CD14-positive monocyte (primary cell): ENCODE measurements around the gene PIK3C2B. TPM values are rescaled to one million over a fixed set of nuclear protein-coding genes. Genes with fewer than 3 reads are reported as not detected.
A peak's percentile ranks its signal among the peaks of the same experiment; 100 is the strongest.
"Not testable (repeated sequence)": the region's sequence is repeated elsewhere in the genome, so short reads cannot be mapped to it uniquely, and the experiment has no call there.

ENCODE experiments used
- DNase-seq, 3 donors: peaks; one replicate each; pipeline ENCODE4 v3.0.0-alpha.2; 2011 to 2022
- H2AFZ ChIP-seq: 2 replicates; pipeline ENCODE4 v1.6.0; 2012; ENCODE audit warnings: mild to moderate bottlenecking, low read depth, low read length, inconsistent platforms; ENCODE audit not compliant: insufficient read depth, poor library complexity, severe bottlenecking
- H3K27ac ChIP-seq, 2 donors: 1 replicate in 1 of 2; 2 replicates in 1 of 2; pipeline ENCODE4 v1.5.1; 2012 to 2013; ENCODE audit warnings: low read length in 2 of 2, control low read depth in 1 of 2, inconsistent platforms in 1 of 2, low read depth in 1 of 2, mild to moderate bottlenecking in 1 of 2
- H3K27me3 ChIP-seq, 2 donors: one replicate each; pipeline versions ENCODE4 v1.6.0 to v1.6.1; 2011 to 2013; ENCODE audit warnings: low read length in 2 of 2; ENCODE audit not compliant: control insufficient read depth in 2 of 2, insufficient read depth in 2 of 2
- H3K36me3 ChIP-seq, 2 donors: replicated peaks in 1 of 2; 1 replicate in 1 of 2; 2 replicates in 1 of 2; pipeline versions ENCODE4 v1.5.1 to v1.6.1; 2012 to 2013; ENCODE audit warnings: low read length in 2 of 2, control low read depth in 1 of 2, inconsistent platforms in 1 of 2, mild to moderate bottlenecking in 1 of 2; ENCODE audit not compliant: insufficient read depth in 2 of 2, control insufficient read depth in 1 of 2
- H3K4me1 ChIP-seq, 2 donors: 1 replicate in 1 of 2; 2 replicates in 1 of 2; pipeline versions ENCODE4 v1.5.1 to v1.6.1; 2012 to 2013; ENCODE audit warnings: low read length in 2 of 2, control low read depth in 1 of 2, inconsistent platforms in 1 of 2, mild to moderate bottlenecking in 1 of 2, moderate library complexity in 1 of 2; ENCODE audit not compliant: insufficient read depth in 2 of 2, control insufficient read depth in 1 of 2
- H3K4me2 ChIP-seq: replicated peaks from 2 replicates; pipeline ENCODE3; 2012; ENCODE audit warnings: low read length, moderate library complexity, mild to moderate bottlenecking; ENCODE audit not compliant: poor library complexity, severe bottlenecking; ENCODE audit errors: extremely low read depth
- H3K4me3 ChIP-seq, 3 experiments: fragments of 200-600 bp in 1 of 3; sonication (generic) in 1 of 3; replicated peaks in 1 of 3; 1 replicate in 2 of 3; 2 replicates in 1 of 3; pipeline ENCODE4 v1.5.1; 2011 to 2013; ENCODE audit warnings: low read length in 3 of 3, mild to moderate bottlenecking in 3 of 3, control low read depth in 2 of 3, low read depth in 2 of 3, inconsistent platforms in 1 of 3, moderate library complexity in 1 of 3
- H3K79me2 ChIP-seq: 2 replicates; pipeline ENCODE4 v1.6.0; 2012; ENCODE audit warnings: mild to moderate bottlenecking, control low read depth, inconsistent platforms, low read length, moderate library complexity; ENCODE audit not compliant: insufficient read depth
- H3K9ac ChIP-seq: 2 replicates; pipeline ENCODE4 v1.6.0; 2017; ENCODE audit warnings: low read length, mild to moderate bottlenecking; ENCODE audit not compliant: insufficient read depth, poor library complexity, severe bottlenecking
- H3K9me3 ChIP-seq, 2 donors: replicated peaks in 1 of 2; 1 replicate in 1 of 2; 2 replicates in 1 of 2; pipeline versions ENCODE4 v1.5.1 to v1.6.1; 2012 to 2013; ENCODE audit warnings: low read length in 2 of 2, control low read depth in 1 of 2; ENCODE audit not compliant: control insufficient read depth in 1 of 2, insufficient read depth in 1 of 2
- H4K20me1 ChIP-seq: 2 replicates; pipeline ENCODE4 v1.6.0; 2012; ENCODE audit warnings: mild to moderate bottlenecking, low read length, control low read depth, moderate library complexity; ENCODE audit not compliant: insufficient read depth
- H3K27ac Mint-ChIP-seq, 7 donors: one replicate each; pipeline ENCODE4 v1.8.0; 2020; ENCODE audit warnings: mild to moderate bottlenecking in 7 of 7, mixed read lengths in 7 of 7, moderate library complexity in 6 of 7, inconsistent platforms in 2 of 7
- H3K27me3 Mint-ChIP-seq, 3 donors: one replicate each; pipeline ENCODE4 v1.8.0; 2021 to 2022; ENCODE audit warnings: low read depth in 3 of 3, mild to moderate bottlenecking in 3 of 3, mixed read lengths in 3 of 3, moderate library complexity in 3 of 3, inconsistent platforms in 1 of 3
- H3K36me3 Mint-ChIP-seq, 2 donors: one replicate each; pipeline ENCODE4 v1.8.0; 2020; ENCODE audit warnings: mixed read lengths in 2 of 2, inconsistent platforms in 1 of 2, mild to moderate bottlenecking in 1 of 2
- H3K4me1 Mint-ChIP-seq: one replicate; pipeline ENCODE4 v1.8.0; 2020; ENCODE audit warnings: mild to moderate bottlenecking, mixed read lengths
- H3K4me3 Mint-ChIP-seq, 2 donors: one replicate each; pipeline ENCODE4 v1.8.0; 2020; ENCODE audit warnings: mild to moderate bottlenecking in 2 of 2, mixed read lengths in 2 of 2, moderate library complexity in 1 of 2
- H3K9me3 Mint-ChIP-seq, 7 donors: one replicate each; pipeline ENCODE4 v1.8.0; 2020 to 2022; ENCODE audit warnings: mixed read lengths in 7 of 7, mild to moderate bottlenecking in 6 of 7, moderate library complexity in 6 of 7, inconsistent platforms in 2 of 7
- WGBS: methylation state at CpG from one replicate; pipeline ENCODE4 v1.1.5; 2013; ENCODE audit warnings: missing lambda C conversion rate; ENCODE audit not compliant: insufficient coverage; 5-methylcytosine and 5-hydroxymethylcytosine counted together
- intact Hi-C, 2 donors: fragments of 100-400 bp; cut with micrococcal nuclease; formaldehyde crosslinking; loops; one replicate each; pipeline versions ENCODE4 v1.15.0 to v1.15.1; 2023
- polyA plus RNA-seq, 3 donors: library from polyadenylated mRNA; depleted of rRNA in 1 of 3; unstranded in 2 of 3; stranded (reverse) in 1 of 3; fragments of 300-500 nt in 2 of 3; fragments of >200 nt in 1 of 3; fragmentation: Illumina TruSeq in 2 of 3; gene quantifications; 1 replicate in 2 of 3; 2 replicates in 1 of 3; pipeline ENCODE4 v1.2.3, GENCODE V29; 2012 to 2021
- TF ChIP-seq, protein P1 (sequence below): fragments of 200-600 bp; IDR thresholded peaks from one replicate; pipeline ENCODE4 v1.8.0; 2022; ENCODE audit warnings: antibody characterized with exemption, mild to moderate bottlenecking

Gene PIK3C2B
- polyA plus RNA-seq, 3 donors: 0.04 to 1.4 TPM; not detected in 1

- Histone ChIP-seq H3K27ac (peak overlapping the region in 1 of 2 donors; percentile 32), H3K4me2 (no peak overlapping the region), H3K9me3 (peaks cover 7% of the 10 kb centered on the region in 2 donors), H2AFZ (no peak overlapping the region), H4K20me1 (peaks cover 88% of the 10 kb centered on the region), H3K79me2 (peaks cover 98% of the 10 kb centered on the region), H3K4me3 (no peak overlapping the region), H3K4me1 (peaks cover 13 to 34% of the 10 kb centered on the region in 2 donors), H3K36me3 (peaks cover 44 to 68% of the 10 kb centered on the region in 2 donors), H3K27me3 (no peaks in the 10 kb centered on the region), H3K9ac (no peak overlapping the region)
- H3K27ac Mint-ChIP-seq: peak overlapping the region in 6 of 7 donors; percentile 6 to 88 (median 74)
- H3K4me1 Mint-ChIP-seq: peaks cover 34% of the 10 kb centered on the region
- no peak overlapping the region for H3K4me3 Mint-ChIP-seq
- peaks cover 5 to 18% (median 12%) of the 10 kb centered on the region in 7 donors for H3K9me3 Mint-ChIP-seq
- 88% methylated on average over 6 of the region's 9 CpGs for WGBS
- TF ChIP-seq, protein P1, sequence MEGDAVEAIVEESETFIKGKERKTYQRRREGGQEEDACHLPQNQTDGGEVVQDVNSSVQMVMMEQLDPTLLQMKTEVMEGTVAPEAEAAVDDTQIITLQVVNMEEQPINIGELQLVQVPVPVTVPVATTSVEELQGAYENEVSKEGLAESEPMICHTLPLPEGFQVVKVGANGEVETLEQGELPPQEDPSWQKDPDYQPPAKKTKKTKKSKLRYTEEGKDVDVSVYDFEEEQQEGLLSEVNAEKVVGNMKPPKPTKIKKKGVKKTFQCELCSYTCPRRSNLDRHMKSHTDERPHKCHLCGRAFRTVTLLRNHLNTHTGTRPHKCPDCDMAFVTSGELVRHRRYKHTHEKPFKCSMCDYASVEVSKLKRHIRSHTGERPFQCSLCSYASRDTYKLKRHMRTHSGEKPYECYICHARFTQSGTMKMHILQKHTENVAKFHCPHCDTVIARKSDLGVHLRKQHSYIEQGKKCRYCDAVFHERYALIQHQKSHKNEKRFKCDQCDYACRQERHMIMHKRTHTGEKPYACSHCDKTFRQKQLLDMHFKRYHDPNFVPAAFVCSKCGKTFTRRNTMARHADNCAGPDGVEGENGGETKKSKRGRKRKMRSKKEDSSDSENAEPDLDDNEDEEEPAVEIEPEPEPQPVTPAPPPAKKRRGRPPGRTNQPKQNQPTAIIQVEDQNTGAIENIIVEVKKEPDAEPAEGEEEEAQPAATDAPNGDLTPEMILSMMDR: no peak
- intact Hi-C loops: no loop called here
- H3K27me3 Mint-ChIP-seq: peaks cover 0 to 5% (median 3%) of the 10 kb centered on the region in 3 donors
- peaks cover 55 to 69% of the 10 kb centered on the region in 2 donors for H3K36me3 Mint-ChIP-seq
- DNase-seq: peak in 1 of 3 donors; percentile 32
Measured at GRCh38 chr1:204523605-204524215, 29.1 kb upstream of the PIK3C2B start.

- H3K27me3 ChIP-seq, H3K27me3 Mint-ChIP-seq, H3K9ac ChIP-seq, H2AFZ ChIP-seq, DNase-seq, H3K4me3 Mint-ChIP-seq, H3K9me3 ChIP-seq, intact Hi-C loops, H3K4me3 ChIP-seq, H3K4me2 ChIP-seq: not testable (repeated sequence)
- peak overlapping the region in 1 of 2 donors; percentile 75 for H3K27ac ChIP-seq
- Mint-ChIP-seq H3K4me1 (peaks cover 51% of the 10 kb centered on the region), H3K27ac (peak overlapping the region in 6 of 7 donors; percentile 31 to 88 (median 73)), H3K9me3 (peaks cover 5 to 18% (median 12%) of the 10 kb centered on the region in 7 donors), H3K36me3 (peaks cover 47 to 61% of the 10 kb centered on the region in 2 donors)
- H3K36me3 ChIP-seq: peaks cover 35 to 61% of the 10 kb centered on the region in 2 donors
- H3K4me1 ChIP-seq: peaks cover 30 to 50% of the 10 kb centered on the region in 2 donors
- peaks cover 78% of the 10 kb centered on the region for H4K20me1 ChIP-seq
- WGBS: 100% methylated on average over 1 of the region's 5 CpGs
- H3K79me2 ChIP-seq: peaks cover 98% of the 10 kb centered on the region
Measured at GRCh38 chr1:204521941-204522521, 27.4 kb upstream of the PIK3C2B start.
